Mesenchymal stem cell (in vitro differentiated cells and primary cell): ENCODE data around the gene AKAP7.

Experiments
- DNase-seq: peaks from one replicate; pipeline ENCODE4 v3.0.0-alpha.2; 2013
- H2AFZ ChIP-seq: one replicate; pipeline ENCODE4 v1.6.1; 2013; ENCODE audit warnings: low read depth, mild to moderate bottlenecking, control low read depth, inconsistent platforms, low read length, moderate library complexity
- H2AK5ac ChIP-seq: 2 replicates; pipeline ENCODE4 v1.6.1; 2013; ENCODE audit warnings: low read length, moderate library complexity, mild to moderate bottlenecking, inconsistent platforms; ENCODE audit not compliant: severe bottlenecking
- H2BK120ac ChIP-seq: one replicate; pipeline ENCODE4 v1.6.1; 2013; ENCODE audit warnings: low read depth, mild to moderate bottlenecking, inconsistent platforms, low read length, moderate library complexity
- H2BK12ac ChIP-seq, 2 experiments: one replicate each; pipeline ENCODE4 v1.6.1; 2013; ENCODE audit warnings: inconsistent platforms in 2 of 2, low read length in 2 of 2, mild to moderate bottlenecking in 2 of 2, moderate library complexity in 2 of 2, control low read depth in 1 of 2
- H2BK15ac ChIP-seq: one replicate; pipeline ENCODE4 v1.6.1; 2013; ENCODE audit warnings: mild to moderate bottlenecking, low read depth, inconsistent platforms; ENCODE audit not compliant: poor library complexity, severe bottlenecking
- H2BK5ac ChIP-seq: 2 replicates; pipeline ENCODE4 v1.6.1; 2013; ENCODE audit warnings: low read depth, mild to moderate bottlenecking, low read length, control low read depth, inconsistent platforms; ENCODE audit not compliant: poor library complexity, severe bottlenecking
- H3K14ac ChIP-seq, 2 experiments: one replicate each; pipeline ENCODE4 v1.6.1; 2013; ENCODE audit warnings: inconsistent platforms in 2 of 2, low read length in 2 of 2, control low read depth in 1 of 2, mild to moderate bottlenecking in 1 of 2, moderate library complexity in 1 of 2
- H3K18ac ChIP-seq, 2 experiments: one replicate each; pipeline ENCODE4 v1.6.1; 2013; ENCODE audit warnings: inconsistent platforms in 2 of 2, low read length in 2 of 2, control low read depth in 1 of 2, low read depth in 1 of 2, mild to moderate bottlenecking in 1 of 2
- H3K23ac ChIP-seq, 2 experiments: one replicate each; pipeline ENCODE4 v1.6.1; 2013; ENCODE audit warnings: inconsistent platforms in 2 of 2, low read length in 2 of 2, mild to moderate bottlenecking in 2 of 2, moderate library complexity in 2 of 2, control low read depth in 1 of 2
- H3K27ac ChIP-seq: 2 replicates; pipeline ENCODE4 v1.5.1; 2013; ENCODE audit warnings: mild to moderate bottlenecking, moderate library complexity, low read length, control low read depth, inconsistent platforms; ENCODE audit not compliant: poor library complexity, severe bottlenecking
- H3K27me3 ChIP-seq, 2 experiments: 2 replicates each; pipeline versions ENCODE4 v1.6.1 to v1.7.0; 2013; ENCODE audit warnings: low read length in 2 of 2, mild to moderate bottlenecking in 2 of 2, moderate library complexity in 2 of 2, control low read depth in 1 of 2, inconsistent platforms in 1 of 2; ENCODE audit not compliant: control insufficient read depth in 1 of 2, insufficient read depth in 1 of 2
- H3K36me3 ChIP-seq, 2 experiments: 2 replicates each; pipeline versions ENCODE4 v1.6.1 to v1.7.0; 2013; ENCODE audit warnings: low read length in 2 of 2, control low read depth in 1 of 2, inconsistent platforms in 1 of 2, low read depth in 1 of 2, mild to moderate bottlenecking in 1 of 2; ENCODE audit not compliant: insufficient read depth in 2 of 2, control insufficient read depth in 1 of 2
- H3K4ac ChIP-seq, 2 experiments: one replicate each; pipeline ENCODE4 v1.6.1; 2013; ENCODE audit warnings: inconsistent platforms in 2 of 2, low read length in 2 of 2, mild to moderate bottlenecking in 2 of 2, moderate library complexity in 2 of 2, control low read depth in 1 of 2, low read depth in 1 of 2
- H3K4me1 ChIP-seq: 2 replicates; pipeline ENCODE4 v1.6.1; 2013; ENCODE audit warnings: low read depth, low read length, control low read depth; ENCODE audit not compliant: control insufficient read depth, insufficient read depth
- H3K4me2 ChIP-seq: 2 replicates; pipeline ENCODE4 v1.6.1; 2013; ENCODE audit warnings: low read length, mild to moderate bottlenecking, inconsistent platforms; ENCODE audit not compliant: poor library complexity, severe bottlenecking
- H3K4me3 ChIP-seq, 2 experiments: 2 replicates each; pipeline versions ENCODE4 v1.5.1 to v1.7.0; 2013; ENCODE audit warnings: low read length in 2 of 2, mild to moderate bottlenecking in 2 of 2, control low read depth in 1 of 2, low read depth in 1 of 2; ENCODE audit not compliant: insufficient read depth in 1 of 2
- H3K79me1 ChIP-seq: replicated peaks from 2 replicates; pipeline ENCODE4 v1.6.1; 2013; ENCODE audit warnings: mild to moderate bottlenecking, control low read depth, low read length, inconsistent platforms; ENCODE audit not compliant: poor library complexity, severe bottlenecking
- H3K9ac ChIP-seq: 2 replicates; pipeline ENCODE4 v1.7.0; 2013; ENCODE audit warnings: mild to moderate bottlenecking, low read length, moderate library complexity
- H3K9me3 ChIP-seq: 2 replicates; pipeline ENCODE4 v1.7.0; 2013; ENCODE audit warnings: mild to moderate bottlenecking, low read length; ENCODE audit not compliant: control insufficient read depth
- H4K8ac ChIP-seq: one replicate; pipeline ENCODE4 v1.6.1; 2013; ENCODE audit warnings: inconsistent platforms, mild to moderate bottlenecking, low read length, moderate library complexity
- H4K91ac ChIP-seq: one replicate; pipeline ENCODE4 v1.6.1; 2013; ENCODE audit warnings: mild to moderate bottlenecking, low read length, inconsistent platforms
- WGBS: methylation state at CpG from one replicate; pipeline ENCODE4 v1.1.7; 2013; ENCODE audit warnings: mixed read lengths; 5-methylcytosine and 5-hydroxymethylcytosine counted together

Gene AKAP7

DNA sequence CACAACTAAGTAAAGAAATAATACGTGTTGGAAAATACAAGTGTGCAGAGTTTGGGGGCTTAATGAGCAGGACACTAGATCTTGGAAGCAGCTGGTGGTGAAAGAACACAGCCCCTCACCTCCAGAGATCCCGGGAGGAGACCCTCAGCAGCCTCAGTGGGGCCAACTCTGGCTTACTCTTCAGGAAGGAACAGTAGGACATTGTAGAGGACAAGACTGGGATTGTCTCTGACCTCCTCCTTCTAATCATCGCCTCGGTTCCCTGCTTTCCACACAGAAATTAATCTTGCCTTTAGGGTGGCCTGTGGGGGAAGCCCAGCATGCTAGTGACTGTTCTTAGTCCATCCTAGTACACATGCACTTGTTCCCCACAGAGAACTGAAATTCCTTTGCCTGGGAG lies 130.7 kb downstream of the AKAP7 start:
- Histone ChIP-seq H3K18ac (no peak overlapping the region), H3K4ac (no peak overlapping the region), H2AFZ (no peak overlapping the region), H2BK120ac (no peak overlapping the region), H3K4me3 (no peak overlapping the region), H3K9ac (no peak overlapping the region), H3K14ac (peak overlapping the region in 1 of 2 experiments; percentile 26), H3K36me3 (no peaks in the 10 kb centered on the region), H3K4me2 (no peak overlapping the region), H3K27me3 (no peaks in the 10 kb centered on the region), H2BK12ac (no peak overlapping the region), H2AK5ac (no peak overlapping the region), H3K4me1 (peaks cover 4% of the 10 kb centered on the region), H3K23ac (no peak overlapping the region), H3K27ac (no peak overlapping the region), H3K9me3 (peaks cover 10% of the 10 kb centered on the region), H3K79me1 (peaks cover 1% of the 10 kb centered on the region), H4K8ac (no peak overlapping the region), H4K91ac (no peak overlapping the region), H2BK5ac (no peak overlapping the region), H2BK15ac (no peak overlapping the region)
- DNase-seq: no peak
- WGBS: 81% methylated on average over 4 of the region's 4 CpGs

- Histone ChIP-seq H2AFZ (no peak overlapping the region), H3K4ac (no peak overlapping the region), H3K14ac (no peak overlapping the region), H2BK120ac (no peak overlapping the region), H2AK5ac (no peak overlapping the region), H3K4me2 (no peak overlapping the region), H2BK5ac (no peak overlapping the region), H3K9ac (no peak overlapping the region), H3K4me3 (no peak overlapping the region), H3K18ac (no peak overlapping the region), H2BK12ac (no peak overlapping the region), H4K91ac (no peak overlapping the region), H3K27me3 (no peaks in the 10 kb centered on the region), H4K8ac (no peak overlapping the region), H3K4me1 (peaks cover 4% of the 10 kb centered on the region), H3K79me1 (peaks cover 1% of the 10 kb centered on the region), H3K9me3 (peaks cover 10% of the 10 kb centered on the region), H3K36me3 (no peaks in the 10 kb centered on the region), H3K27ac (no peak overlapping the region), H2BK15ac (no peak overlapping the region), H3K23ac (no peak overlapping the region)
- DNase-seq: no peak
- 100% methylated on average over 2 of the region's 5 CpGs for WGBS
These were observed 133.0 kb downstream of the AKAP7 start for GRCh38 chr6:131268303-131268702.

DNA sequence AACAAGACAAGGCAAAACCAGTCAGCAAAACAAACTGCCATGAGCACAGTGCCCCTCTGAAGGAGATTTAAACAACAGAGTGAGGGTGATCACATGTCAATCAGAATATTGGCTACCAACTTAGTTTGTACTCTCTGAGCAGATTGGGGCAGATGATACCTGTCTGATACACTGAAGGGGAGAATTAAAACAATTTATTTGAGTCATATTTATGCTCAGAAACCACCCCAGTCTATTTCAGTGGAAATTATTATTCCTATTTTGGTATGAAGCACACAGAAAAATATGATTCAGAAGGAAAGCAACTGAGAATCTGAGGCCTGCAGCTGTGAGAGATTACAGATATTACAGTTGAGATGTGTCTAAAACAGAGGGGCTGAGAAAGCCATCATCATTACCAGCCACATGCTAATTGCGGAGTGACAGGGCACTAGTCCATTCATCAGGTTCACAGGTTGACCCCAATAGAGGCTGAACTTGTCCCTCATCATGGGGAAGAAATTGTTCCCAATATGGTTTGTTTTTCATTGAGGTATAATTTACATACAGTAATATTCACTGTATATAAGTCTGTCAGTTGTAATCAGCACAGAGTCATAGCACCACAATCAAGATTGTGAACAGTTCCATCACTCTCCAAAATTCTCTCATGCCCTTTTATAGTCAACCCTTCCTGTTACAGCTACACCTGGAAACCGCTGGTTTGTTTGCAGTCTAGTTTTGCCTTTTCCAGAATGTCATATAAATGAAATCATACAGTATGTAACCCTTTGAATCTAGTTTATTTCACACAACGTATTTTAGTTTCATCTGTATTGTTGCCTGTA lies 134.5 kb downstream of the AKAP7 start:
- no peak for DNase-seq
- no peak overlapping the region for H3K4me3 ChIP-seq
- no peaks in the 10 kb centered on the region for H3K36me3 ChIP-seq
- no peak overlapping the region for H2BK15ac ChIP-seq
- H3K27me3 ChIP-seq: no peaks in the 10 kb centered on the region
- peaks cover 10% of the 10 kb centered on the region for H3K9me3 ChIP-seq
- H3K4me2 ChIP-seq: no peak overlapping the region
- no peak overlapping the region for H3K27ac ChIP-seq
- H3K23ac ChIP-seq: no peak overlapping the region
- H4K8ac ChIP-seq: no peak overlapping the region
- no peaks in the 10 kb centered on the region for H3K79me1 ChIP-seq
- H3K18ac ChIP-seq: no peak overlapping the region
- H3K4me1 ChIP-seq: peaks cover 4% of the 10 kb centered on the region
- no peak overlapping the region for H2AK5ac ChIP-seq
- H2AFZ ChIP-seq: no peak overlapping the region
- no peak overlapping the region for H4K91ac ChIP-seq
- no peak overlapping the region for H3K9ac ChIP-seq
- no peak overlapping the region for H2BK12ac ChIP-seq
- H2BK120ac ChIP-seq: no peak overlapping the region
- no peak overlapping the region for H3K14ac ChIP-seq
- H3K4ac ChIP-seq: no peak overlapping the region
- WGBS: no CpG with 5 or more reads among the region's 3 CpGs
- no peak overlapping the region for H2BK5ac ChIP-seq

DNA sequence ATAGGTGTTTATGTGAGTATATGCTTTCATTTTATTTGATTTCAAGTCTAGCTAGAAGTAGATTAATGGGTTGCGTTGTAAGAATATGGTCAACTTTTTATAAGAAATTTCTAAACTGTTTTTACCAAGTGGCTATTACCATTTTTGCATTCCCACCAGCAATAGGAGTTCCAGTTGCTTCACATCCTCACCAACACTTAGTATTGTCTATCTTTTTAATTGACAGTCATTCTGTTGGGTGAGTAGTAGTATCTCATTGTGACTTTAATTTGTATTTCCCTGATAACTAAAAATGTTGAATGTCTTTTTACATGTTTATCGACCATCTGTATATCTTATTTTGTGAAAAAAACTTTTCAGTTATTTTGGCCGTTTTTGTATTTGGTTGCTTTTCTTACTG lies 135.3 kb downstream of the AKAP7 start:
- Histone ChIP-seq H3K27me3 (no peaks in the 10 kb centered on the region), H2BK15ac (no peak overlapping the region), H3K4me2 (no peak overlapping the region), H2AK5ac (no peak overlapping the region), H3K79me1 (no peaks in the 10 kb centered on the region), H2BK120ac (no peak overlapping the region), H4K91ac (no peak overlapping the region), H3K4me3 (no peak overlapping the region), H3K9me3 (peaks cover 10% of the 10 kb centered on the region), H3K18ac (no peak overlapping the region), H2BK12ac (no peak overlapping the region), H3K4me1 (peaks cover 4% of the 10 kb centered on the region), H3K14ac (no peak overlapping the region), H3K36me3 (no peaks in the 10 kb centered on the region), H4K8ac (no peak overlapping the region), H2BK5ac (no peak overlapping the region), H3K27ac (no peak overlapping the region), H2AFZ (no peak overlapping the region), H3K23ac (no peak overlapping the region), H3K9ac (no peak overlapping the region), H3K4ac (no peak overlapping the region)
- DNase-seq: no peak
- 96% methylated on average over 2 of the region's 3 CpGs for WGBS
